ENCODE measurements around the gene XPO6. TPM values are rescaled to one million over a fixed set of nuclear protein-coding genes. Genes with fewer than 3 reads are reported as not detected.

Gene XPO6
- total RNA-seq, 1 experiment from 2014 or later = 162 TPM

DNA sequence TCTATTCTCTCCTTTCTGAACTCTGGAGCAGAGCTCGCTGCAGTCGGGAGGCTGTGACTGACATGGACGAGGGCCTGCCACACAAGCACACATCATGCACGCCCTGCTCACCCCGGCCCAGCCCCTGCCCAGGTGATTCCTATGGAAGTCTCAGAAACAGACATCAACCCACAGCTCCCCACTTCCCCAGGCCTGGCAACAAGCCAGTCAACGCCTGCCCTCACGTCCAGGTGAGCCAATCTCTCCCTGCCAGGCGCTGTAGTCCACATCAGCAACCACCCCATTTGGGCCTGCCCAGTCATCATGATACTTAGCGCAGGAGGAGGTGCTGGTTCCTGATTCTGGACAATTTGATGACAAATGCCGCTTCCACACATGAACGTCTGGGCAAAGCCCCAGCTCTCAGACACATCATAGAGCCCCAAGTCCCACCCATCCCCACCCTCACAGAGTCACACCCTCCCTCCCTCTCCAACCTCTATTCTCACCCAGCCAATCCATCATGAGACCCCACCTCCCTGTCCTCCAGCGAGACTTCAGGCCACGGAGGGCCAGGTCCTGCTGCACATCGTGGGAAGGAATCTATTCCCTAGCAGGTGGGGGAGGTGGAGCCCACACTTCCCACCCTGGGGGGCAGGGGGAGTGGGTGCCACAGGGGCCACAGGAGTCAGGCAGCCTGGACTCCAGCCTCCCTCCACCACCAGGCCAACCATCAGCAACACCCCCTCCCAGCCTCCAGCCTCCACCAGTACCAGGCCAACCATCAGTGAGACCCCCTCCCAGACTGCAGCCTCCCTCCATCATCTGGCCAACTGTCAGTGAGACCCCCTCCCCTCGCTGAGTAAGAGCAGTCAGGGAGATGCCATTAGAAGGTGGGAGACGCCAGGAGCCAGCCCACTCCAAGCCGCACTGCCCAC is 114.5 kb downstream of the XPO6 start:
- no peak overlapping the region for H2AFZ ChIP-seq (ENCODE audit: low read depth, low read length, poor library complexity, severe bottlenecking)
- H3K4me3 ChIP-seq (replicated peaks in 1 of 2; ENCODE audit: low read depth in 1 of 2, low read length in 2 of 2) = no peak overlapping the region
- no peak; the same call in 1 of the 2 replicates for ATAC-seq
- H3K36me3 ChIP-seq (ENCODE audit: control insufficient read depth in 1 of 2, insufficient read depth in 2 of 2, low read length in 2 of 2) = peaks cover 16 to 31% of the 10 kb centered on the region in 2 experiments; a peak in 3 of 4 replicates
- no peak for TF ChIP-seq REST (IDR thresholded peaks at IDR 0.05; ENCODE audit: low read depth)
- no peak for TF ChIP-seq ZNF274 (IDR thresholded peaks at IDR 0.05; ENCODE audit: low read depth, low read length)
- no peak for TF ChIP-seq SIN3A (IDR thresholded peaks at IDR 0.05; ENCODE audit: low read depth)
- no peak for TF ChIP-seq SP1 (IDR thresholded peaks at IDR 0.05; ENCODE audit: low read depth)
- no peak for TF ChIP-seq CTCF (IDR thresholded peaks at IDR 0.05 in 2 of 3, conservative IDR thresholded peaks at IDR 0.05 in 1 of 3; ENCODE audit: borderline replicate concordance in 1 of 3, insufficient read depth in 1 of 3, low read depth in 2 of 3, low read length in 2 of 3)
- no peak for TF ChIP-seq JUND (IDR thresholded peaks at IDR 0.05)
- no peak for TF ChIP-seq FOSL1 (IDR thresholded peaks at IDR 0.05; ENCODE audit: low read depth)
- TF ChIP-seq YY1 (IDR thresholded peaks at IDR 0.05; ENCODE audit: extremely low read depth, insufficient replicate concordance, low read depth, low read length) = no peak
- TF ChIP-seq RAD21 (IDR thresholded peaks at IDR 0.05; ENCODE audit: low read depth) = no peak
- TF ChIP-seq SRF (IDR thresholded peaks at IDR 0.05; ENCODE audit: low read depth) = no peak
- no peak for TF ChIP-seq CBX3 (IDR thresholded peaks at IDR 0.05; ENCODE audit: low read depth)
- H3K4me1 ChIP-seq (ENCODE audit: control insufficient read depth in 1 of 2, insufficient read depth in 2 of 2, low read length in 2 of 2) = peaks cover 0 to 5% of the 10 kb centered on the region in 2 experiments; a peak in 1 of 4 replicates
- H4K20me1 ChIP-seq (ENCODE audit: insufficient read depth) = no peaks in the 10 kb centered on the region
- H3K27ac ChIP-seq (ENCODE audit: low read depth, low read length) = no peak overlapping the region
- ChIA-PET RAD21 (ENCODE audit: low non-redundant PET in 1 of 2, low total read pairs in 2 of 2, uncharacterized antibody in 2 of 2, unreplicated experiment in 2 of 2) (no interaction called here), CTCF (no interaction called here), POLR2A (no interaction called here)
- BruUV-seq (replicated peaks) = no TSS peak
- no peaks in the 10 kb centered on the region for H3K79me2 ChIP-seq (ENCODE audit: insufficient read depth, low read length)
- intact Hi-C loops (cut with micrococcal nuclease) = no loop called here
- no peak overlapping the region for H3K4me2 ChIP-seq (ENCODE audit: low read length)
- DNase-seq (ENCODE audit: low read depth, low spot score) = no peak
- no peak overlapping the region for H3K9ac ChIP-seq (ENCODE audit: low read length)
- no peaks in the 10 kb centered on the region for H3K27me3 ChIP-seq (ENCODE audit: insufficient read depth, low read length)
- H3K9me2 ChIP-seq (ENCODE audit: insufficient read depth) = no peaks in the 10 kb centered on the region
- H3K9me3 ChIP-seq (ENCODE audit: control insufficient read depth in 1 of 2, insufficient read depth in 1 of 2, low read depth in 1 of 2, low read length in 2 of 2) = no peaks in the 10 kb centered on the region

Measured in HCT116 (cell line).